SK-N-SH (cell line): ENCODE measurements around the gene PCED1A. TPM values are rescaled to one million over a fixed set of nuclear protein-coding genes. Genes with fewer than 3 reads are reported as not detected.

Experiments used
- CTCF ChIA-PET: fragments of 300-600, 350-600 bp; formaldehyde crosslinking; extraction: SDS; loops from one replicate; lab custom pipeline; 2021; lab: Yijun Ruan, JAX
- POLR2A ChIA-PET: fragments of 350-600 bp; sonication (Branson Sonifier 250); formaldehyde crosslinking; extraction: SDS; loops from one replicate; lab custom pipeline; 2020; ENCODE audit warnings: antibody characterized with exemption, inconsistent platforms; lab: Yijun Ruan, JAX
- DNase-seq: peaks from one replicate; pipeline ENCODE4 v3.0.0; 2012
- H2AFZ ChIP-seq: fragments of 200-600 bp; sonication (generic); 2 replicates; pipeline ENCODE4 v1.8.1; 2016; ENCODE audit warnings: antibody characterized with exemption, mild to moderate bottlenecking, low read depth
- H3F3A ChIP-seq: fragments of 200-600 bp; sonication (generic); replicated peaks from 2 replicates; pipeline ENCODE3; 2016; ENCODE audit warnings: antibody characterized with exemption, mild to moderate bottlenecking; ENCODE audit not compliant: insufficient read depth
- H3K27ac ChIP-seq, 2 experiments: fragments of 200-500 bp in 1 of 2; fragments of 200-600 bp in 1 of 2; sonication (Bioruptor generic) in 1 of 2; sonication (generic), shearing (Covaris generic) in 1 of 2; 2 replicates each; pipeline versions ENCODE4 v1.5.1 to v1.6.1; 2014 to 2016; ENCODE audit warnings: low read depth in 2 of 2, inconsistent platforms in 1 of 2, low read length in 1 of 2, mild to moderate bottlenecking in 1 of 2, mixed read lengths in 1 of 2
- H3K27me3 ChIP-seq: fragments of 200-600 bp; sonication (generic), shearing (Covaris generic); 2 replicates; pipeline ENCODE4 v1.6.1; 2016; ENCODE audit warnings: mixed run types; ENCODE audit not compliant: insufficient read depth
- H3K36me3 ChIP-seq, 2 experiments: fragments of 200-500 bp in 1 of 2; fragments of 200-600 bp in 1 of 2; sonication (Bioruptor generic) in 1 of 2; sonication (generic) in 1 of 2; replicated peaks in 1 of 2; 2 replicates each; pipeline versions ENCODE3 to v1.5.1; 2014 to 2016; ENCODE audit warnings: low read length in 1 of 2, mild to moderate bottlenecking in 1 of 2; ENCODE audit not compliant: insufficient read depth in 2 of 2, control insufficient read depth in 1 of 2
- H3K4me1 ChIP-seq, 2 experiments: fragments of 200-500 bp in 1 of 2; fragments of 200-600 bp in 1 of 2; sonication (Bioruptor generic) in 1 of 2; sonication (generic), shearing (Covaris generic) in 1 of 2; 2 replicates each; pipeline versions ENCODE4 v1.5.1 to v1.6.1; 2014 to 2016; ENCODE audit warnings: low read depth in 1 of 2, low read length in 1 of 2, mixed run types in 1 of 2; ENCODE audit not compliant: insufficient read depth in 2 of 2, control insufficient read depth in 1 of 2
- H3K4me2 ChIP-seq: fragments of 200-600 bp; sonication (generic), shearing (Covaris generic); 2 replicates; pipeline ENCODE4 v1.6.1; 2017; ENCODE audit warnings: mixed run types
- H3K4me3 ChIP-seq, 2 experiments: fragments of 200-500 bp in 1 of 2; fragments of 200-600 bp in 1 of 2; sonication (Bioruptor generic) in 1 of 2; sonication (generic), shearing (Covaris generic) in 1 of 2; 2 replicates each; pipeline versions ENCODE4 v1.5.1 to v1.8.1; 2014 to 2016; ENCODE audit warnings: low read depth in 2 of 2, inconsistent platforms in 1 of 2, low read length in 1 of 2, mild to moderate bottlenecking in 1 of 2, mixed read lengths in 1 of 2, moderate library complexity in 1 of 2
- H3K79me2 ChIP-seq: fragments of 200-600 bp; sonication (generic); 2 replicates; pipeline ENCODE4 v1.8.1; 2017; ENCODE audit warnings: mild to moderate bottlenecking; ENCODE audit not compliant: insufficient read depth
- H3K9ac ChIP-seq: fragments of 200-600 bp; sonication (generic); 2 replicates; pipeline ENCODE4 v1.6.1; 2017; ENCODE audit warnings: mixed run types
- H3K9me2 ChIP-seq: fragments of 200-600 bp; sonication (generic); 2 replicates; pipeline ENCODE4 v1.6.1; 2017; ENCODE audit warnings: mixed run types
- H3K9me3 ChIP-seq: fragments of 200-600 bp; sonication (generic); 2 replicates; pipeline ENCODE4 v1.6.1; 2017; ENCODE audit warnings: mixed run types, mild to moderate bottlenecking, moderate library complexity
- H4K20me1 ChIP-seq: fragments of 200-600 bp; sonication (generic); 2 replicates; pipeline ENCODE4 v1.6.1; 2017; ENCODE audit warnings: mild to moderate bottlenecking, mixed run types; ENCODE audit not compliant: insufficient read depth
- FOXJ3 ChIP-seq: sonication (generic); formaldehyde crosslinking; IDR thresholded peaks from 2 replicates; pipeline ENCODE4 v1.5.1; 2020; ENCODE audit warnings: mild to moderate bottlenecking, missing genetic modification reagents
- FOXM1 ChIP-seq: IDR thresholded peaks from 2 replicates; pipeline ENCODE4 v1.4.0; 2012; ENCODE audit warnings: low read depth, mild to moderate bottlenecking
- GABPA ChIP-seq: IDR thresholded peaks from 2 replicates; pipeline ENCODE4 v1.4.0; 2012; ENCODE audit warnings: low read depth, mild to moderate bottlenecking
- GATA2 ChIP-seq: sonication (generic); formaldehyde crosslinking; IDR thresholded peaks from 2 replicates; pipeline ENCODE4 v1.5.0; 2020; ENCODE audit warnings: mild to moderate bottlenecking, missing genetic modification reagents
- JUND ChIP-seq: IDR thresholded peaks from 2 replicates; pipeline ENCODE4 v1.4.0; 2012
- NFIC ChIP-seq: IDR thresholded peaks from 2 replicates; pipeline ENCODE4 v1.4.0; 2012; ENCODE audit warnings: borderline replicate concordance
- NRF1 ChIP-seq: IDR thresholded peaks from 2 replicates; pipeline ENCODE4 v1.6.1; 2012; ENCODE audit warnings: low read depth, mild to moderate bottlenecking, low read length
- POLR2AphosphoS5 ChIP-seq: IDR thresholded peaks from 2 replicates; pipeline ENCODE4 v1.6.1; 2012; ENCODE audit warnings: low read depth, low read length
- RAD21 ChIP-seq: IDR thresholded peaks from 2 replicates; pipeline ENCODE4 v1.6.1; 2012; ENCODE audit warnings: mild to moderate bottlenecking, low read length
- SIN3A ChIP-seq: IDR thresholded peaks from 2 replicates; pipeline ENCODE4 v1.6.1; 2012; ENCODE audit warnings: low read depth, mild to moderate bottlenecking, low read length, moderate library complexity, borderline replicate concordance
- SMC3 ChIP-seq: IDR thresholded peaks from 2 replicates; pipeline ENCODE4 v1.6.1; 2012; ENCODE audit warnings: low read depth, low read length, improper control_type of control experiment
- TAF1 ChIP-seq: IDR thresholded peaks from 2 replicates; pipeline ENCODE4 v1.6.1; 2012; ENCODE audit warnings: low read depth, mild to moderate bottlenecking, low read length, moderate library complexity, borderline replicate concordance
- WGBS: methylation state at CpG from one replicate; pipeline ENCODE4 v1.1.6; 2017; ENCODE audit warnings: low lambda C conversion rate; 5-methylcytosine and 5-hydroxymethylcytosine counted together
- polyA plus RNA-seq, 3 experiments: library from polyadenylated mRNA; depleted of rRNA; stranded (reverse); fragments of >200 nt; gene quantifications; 2 replicates each; pipeline ENCODE4 v1.2.3, GENCODE V29; 2012
- TF ChIP-seq, protein P1 (sequence below): IDR thresholded peaks from 2 replicates; pipeline ENCODE4 v1.4.0; 2012; ENCODE audit warnings: low read depth, borderline replicate concordance
- TF ChIP-seq, protein P2 (sequence below): IDR thresholded peaks from 2 replicates; pipeline ENCODE4 v1.6.1; 2012; ENCODE audit warnings: mild to moderate bottlenecking, low read depth, low read length, moderate library complexity
- TF ChIP-seq, protein P3 (sequence below): fragments of 200-600 bp; sonication (generic); IDR thresholded peaks from 2 replicates; pipeline ENCODE4 v1.6.1; 2017; ENCODE audit warnings: antibody characterized with exemption, mild to moderate bottlenecking, moderate library complexity
- TF ChIP-seq, protein P4 (sequence below): IDR thresholded peaks from 2 replicates; pipeline ENCODE4; 2012

The PCED1A gene
- polyA plus RNA-seq, 1 of the 3 experiments (the other 2 are of a cell fraction), result 65.2 TPM

- Histone ChIP-seq H3K9me3 (no peaks in the 10 kb centered on the region), H3K9ac (no peak overlapping the region), H3K36me3 (peaks cover 0 to 11% of the 10 kb centered on the region in 2 experiments), H4K20me1 (no peaks in the 10 kb centered on the region), H3K4me1 (peaks cover 13 to 22% of the 10 kb centered on the region in 2 experiments), H3K27ac (peak overlapping the region in 1 of 2 experiments; percentile 67; a peak in 1 of 4 replicates), H3F3A (peaks cover 20% of the 10 kb centered on the region), H2AFZ (no peak overlapping the region), H3K79me2 (peaks cover 25% of the 10 kb centered on the region), H3K9me2 (no peaks in the 10 kb centered on the region), H3K4me2 (peak overlapping the region; percentile 65), H3K27me3 (no peaks in the 10 kb centered on the region), H3K4me3 (no peak overlapping the region)
- DNase-seq, result no peak
- TF ChIP-seq, protein P1, sequence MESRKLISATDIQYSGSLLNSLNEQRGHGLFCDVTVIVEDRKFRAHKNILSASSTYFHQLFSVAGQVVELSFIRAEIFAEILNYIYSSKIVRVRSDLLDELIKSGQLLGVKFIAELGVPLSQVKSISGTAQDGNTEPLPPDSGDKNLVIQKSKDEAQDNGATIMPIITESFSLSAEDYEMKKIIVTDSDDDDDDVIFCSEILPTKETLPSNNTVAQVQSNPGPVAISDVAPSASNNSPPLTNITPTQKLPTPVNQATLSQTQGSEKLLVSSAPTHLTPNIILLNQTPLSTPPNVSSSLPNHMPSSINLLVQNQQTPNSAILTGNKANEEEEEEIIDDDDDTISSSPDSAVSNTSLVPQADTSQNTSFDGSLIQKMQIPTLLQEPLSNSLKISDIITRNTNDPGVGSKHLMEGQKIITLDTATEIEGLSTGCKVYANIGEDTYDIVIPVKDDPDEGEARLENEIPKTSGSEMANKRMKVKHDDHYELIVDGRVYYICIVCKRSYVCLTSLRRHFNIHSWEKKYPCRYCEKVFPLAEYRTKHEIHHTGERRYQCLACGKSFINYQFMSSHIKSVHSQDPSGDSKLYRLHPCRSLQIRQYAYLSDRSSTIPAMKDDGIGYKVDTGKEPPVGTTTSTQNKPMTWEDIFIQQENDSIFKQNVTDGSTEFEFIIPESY, result no peak
- TF ChIP-seq RAD21 (no peak), GABPA (no peak), FOXJ3 (no peak), TAF1 (no peak)
- CTCF ChIA-PET, result interaction anchor here (1.5 kb wide), 2 partner anchors 19 to 76 kb away, joined by 4 to 5 read pairs; no protein-coding TSS in a partner anchor
- WGBS, result 62% methylated on average over 2 of the region's 2 CpGs
- POLR2A ChIA-PET, result no interaction called here
Observed at GRCh38 chr20:2871111-2871465, 30.6 kb upstream of the PCED1A start.

GRCh38 chr20:2869381-2869780 is 28.9 kb upstream of the PCED1A start:
- POLR2A ChIA-PET, result no interaction called here
- peaks cover 0 to 20% of the 10 kb centered on the region in 2 experiments for H3K36me3 ChIP-seq
- no peak overlapping the region for H3K4me3 ChIP-seq
- no peak overlapping the region for H3K4me2 ChIP-seq
- no peaks in the 10 kb centered on the region for H4K20me1 ChIP-seq
- no peak overlapping the region for H3K27ac ChIP-seq
- CTCF ChIA-PET, result no interaction called here
- no peaks in the 10 kb centered on the region for H3K9me2 ChIP-seq
- peaks cover 20% of the 10 kb centered on the region for H3F3A ChIP-seq
- no peak overlapping the region for H3K9ac ChIP-seq
- no peak overlapping the region for H2AFZ ChIP-seq
- WGBS, result 98% methylated on average over 3 of the region's 3 CpGs
- no peaks in the 10 kb centered on the region for H3K9me3 ChIP-seq
- H3K4me1 ChIP-seq, result peaks cover 5 to 15% of the 10 kb centered on the region in 2 experiments; a peak in 3 of 4 replicates
- no peaks in the 10 kb centered on the region for H3K27me3 ChIP-seq
- DNase-seq, result no peak
- H3K79me2 ChIP-seq, result peaks cover 8% of the 10 kb centered on the region
- TF ChIP-seq JUND (no peak), POLR2AphosphoS5 (no peak), FOXM1 (no peak), NRF1 (no peak), GATA2 (CRISPR knock-in tag) (no peak), SIN3A (no peak), SMC3 (no peak), NFIC (no peak)
- TF ChIP-seq, protein P2, sequence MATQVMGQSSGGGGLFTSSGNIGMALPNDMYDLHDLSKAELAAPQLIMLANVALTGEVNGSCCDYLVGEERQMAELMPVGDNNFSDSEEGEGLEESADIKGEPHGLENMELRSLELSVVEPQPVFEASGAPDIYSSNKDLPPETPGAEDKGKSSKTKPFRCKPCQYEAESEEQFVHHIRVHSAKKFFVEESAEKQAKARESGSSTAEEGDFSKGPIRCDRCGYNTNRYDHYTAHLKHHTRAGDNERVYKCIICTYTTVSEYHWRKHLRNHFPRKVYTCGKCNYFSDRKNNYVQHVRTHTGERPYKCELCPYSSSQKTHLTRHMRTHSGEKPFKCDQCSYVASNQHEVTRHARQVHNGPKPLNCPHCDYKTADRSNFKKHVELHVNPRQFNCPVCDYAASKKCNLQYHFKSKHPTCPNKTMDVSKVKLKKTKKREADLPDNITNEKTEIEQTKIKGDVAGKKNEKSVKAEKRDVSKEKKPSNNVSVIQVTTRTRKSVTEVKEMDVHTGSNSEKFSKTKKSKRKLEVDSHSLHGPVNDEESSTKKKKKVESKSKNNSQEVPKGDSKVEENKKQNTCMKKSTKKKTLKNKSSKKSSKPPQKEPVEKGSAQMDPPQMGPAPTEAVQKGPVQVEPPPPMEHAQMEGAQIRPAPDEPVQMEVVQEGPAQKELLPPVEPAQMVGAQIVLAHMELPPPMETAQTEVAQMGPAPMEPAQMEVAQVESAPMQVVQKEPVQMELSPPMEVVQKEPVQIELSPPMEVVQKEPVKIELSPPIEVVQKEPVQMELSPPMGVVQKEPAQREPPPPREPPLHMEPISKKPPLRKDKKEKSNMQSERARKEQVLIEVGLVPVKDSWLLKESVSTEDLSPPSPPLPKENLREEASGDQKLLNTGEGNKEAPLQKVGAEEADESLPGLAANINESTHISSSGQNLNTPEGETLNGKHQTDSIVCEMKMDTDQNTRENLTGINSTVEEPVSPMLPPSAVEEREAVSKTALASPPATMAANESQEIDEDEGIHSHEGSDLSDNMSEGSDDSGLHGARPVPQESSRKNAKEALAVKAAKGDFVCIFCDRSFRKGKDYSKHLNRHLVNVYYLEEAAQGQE, result no peak
- TF ChIP-seq, protein P1, result no peak
- TF ChIP-seq, protein P3, sequence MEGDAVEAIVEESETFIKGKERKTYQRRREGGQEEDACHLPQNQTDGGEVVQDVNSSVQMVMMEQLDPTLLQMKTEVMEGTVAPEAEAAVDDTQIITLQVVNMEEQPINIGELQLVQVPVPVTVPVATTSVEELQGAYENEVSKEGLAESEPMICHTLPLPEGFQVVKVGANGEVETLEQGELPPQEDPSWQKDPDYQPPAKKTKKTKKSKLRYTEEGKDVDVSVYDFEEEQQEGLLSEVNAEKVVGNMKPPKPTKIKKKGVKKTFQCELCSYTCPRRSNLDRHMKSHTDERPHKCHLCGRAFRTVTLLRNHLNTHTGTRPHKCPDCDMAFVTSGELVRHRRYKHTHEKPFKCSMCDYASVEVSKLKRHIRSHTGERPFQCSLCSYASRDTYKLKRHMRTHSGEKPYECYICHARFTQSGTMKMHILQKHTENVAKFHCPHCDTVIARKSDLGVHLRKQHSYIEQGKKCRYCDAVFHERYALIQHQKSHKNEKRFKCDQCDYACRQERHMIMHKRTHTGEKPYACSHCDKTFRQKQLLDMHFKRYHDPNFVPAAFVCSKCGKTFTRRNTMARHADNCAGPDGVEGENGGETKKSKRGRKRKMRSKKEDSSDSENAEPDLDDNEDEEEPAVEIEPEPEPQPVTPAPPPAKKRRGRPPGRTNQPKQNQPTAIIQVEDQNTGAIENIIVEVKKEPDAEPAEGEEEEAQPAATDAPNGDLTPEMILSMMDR, result no peak
- TF ChIP-seq, protein P4, sequence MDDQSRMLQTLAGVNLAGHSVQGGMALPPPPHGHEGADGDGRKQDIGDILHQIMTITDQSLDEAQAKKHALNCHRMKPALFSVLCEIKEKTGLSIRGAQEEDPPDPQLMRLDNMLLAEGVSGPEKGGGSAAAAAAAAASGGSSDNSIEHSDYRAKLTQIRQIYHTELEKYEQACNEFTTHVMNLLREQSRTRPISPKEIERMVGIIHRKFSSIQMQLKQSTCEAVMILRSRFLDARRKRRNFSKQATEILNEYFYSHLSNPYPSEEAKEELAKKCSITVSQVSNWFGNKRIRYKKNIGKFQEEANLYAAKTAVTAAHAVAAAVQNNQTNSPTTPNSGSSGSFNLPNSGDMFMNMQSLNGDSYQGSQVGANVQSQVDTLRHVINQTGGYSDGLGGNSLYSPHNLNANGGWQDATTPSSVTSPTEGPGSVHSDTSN, result no peak
